GM19023 (cell line): ENCODE measurements around the gene TRIM23.
A peak's percentile ranks its signal among the peaks of the same experiment; 100 is the strongest.

Experiments used
- ATAC-seq: cut with Tn5 transposase; IDR thresholded peaks from one replicate; pipeline ENCODE4 v1.9.1; 2021; ENCODE audit warnings: mild to moderate bottlenecking, moderate library complexity; ENCODE audit not compliant: unreplicated experiment

Gene TRIM23

DNA sequence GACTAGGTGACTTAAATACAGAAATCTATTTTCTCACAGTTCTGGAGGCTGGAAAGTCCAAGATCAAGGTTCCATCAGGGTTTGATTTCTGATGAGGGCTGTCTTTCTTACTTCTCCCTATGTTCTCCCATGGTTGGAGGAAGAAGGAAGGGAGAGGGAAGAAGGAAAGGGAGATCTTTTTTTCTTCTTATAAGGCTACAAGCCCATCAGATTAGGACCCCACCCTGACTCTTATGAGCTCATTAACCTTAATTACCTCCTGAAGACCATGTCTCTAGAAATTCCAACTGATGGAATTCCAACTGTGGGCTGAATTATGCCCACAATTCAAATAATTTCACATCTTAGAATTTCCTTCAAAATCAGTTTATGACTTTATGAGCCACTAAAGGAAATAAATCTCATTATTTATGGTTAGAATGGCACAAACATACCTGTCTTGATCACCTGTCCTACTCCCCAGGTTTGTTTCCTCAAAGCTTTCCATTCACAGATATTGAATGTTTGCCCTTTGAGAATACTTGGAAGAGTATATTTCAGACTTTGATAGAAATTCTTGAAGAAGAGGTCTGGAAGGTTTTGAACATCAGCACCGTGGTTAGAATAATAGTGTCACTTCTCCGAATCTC lies 53.4 kb downstream of the TRIM23 start:
- no peak for ATAC-seq

DNA sequence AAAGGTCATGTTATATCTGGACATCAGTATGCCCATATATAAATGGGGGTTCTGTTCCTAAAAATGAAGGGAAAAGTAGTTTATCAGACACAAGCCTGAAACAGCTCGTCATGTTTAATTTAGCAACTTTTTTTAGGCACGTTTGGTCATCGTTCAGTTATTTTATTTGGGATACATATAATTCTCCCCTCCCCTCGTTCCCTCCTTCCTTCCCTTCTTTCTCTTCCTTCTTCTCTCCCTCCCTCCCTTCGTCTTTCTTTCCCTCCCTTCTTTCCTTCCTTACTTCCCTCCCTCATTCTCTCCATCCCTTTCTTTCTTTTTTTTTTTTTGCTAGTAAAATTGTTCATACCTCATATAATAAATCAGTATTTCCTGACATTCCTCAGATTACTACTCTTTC lies 57.6 kb downstream of the TRIM23 start:
- no peak for ATAC-seq

DNA sequence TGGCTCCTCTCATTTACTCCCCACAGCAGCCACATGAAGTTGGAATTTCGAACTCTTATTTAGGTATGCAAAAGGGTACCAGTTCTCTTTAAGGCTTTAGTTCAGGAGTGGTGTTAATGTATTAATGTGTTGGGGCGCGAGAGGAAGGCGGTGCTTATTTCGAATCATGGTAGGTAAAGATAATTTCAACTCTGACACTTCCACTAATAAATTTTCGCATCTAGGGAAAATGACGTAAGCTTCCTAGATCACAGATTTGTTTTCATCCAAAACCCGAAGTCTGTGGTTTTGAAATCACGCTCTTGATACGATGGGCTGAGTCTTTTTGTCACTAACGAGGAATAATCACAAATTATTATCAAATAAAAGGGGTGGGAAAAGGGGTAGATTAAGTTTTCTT lies 60.4 kb downstream of the TRIM23 start:
- ATAC-seq = no peak

DNA sequence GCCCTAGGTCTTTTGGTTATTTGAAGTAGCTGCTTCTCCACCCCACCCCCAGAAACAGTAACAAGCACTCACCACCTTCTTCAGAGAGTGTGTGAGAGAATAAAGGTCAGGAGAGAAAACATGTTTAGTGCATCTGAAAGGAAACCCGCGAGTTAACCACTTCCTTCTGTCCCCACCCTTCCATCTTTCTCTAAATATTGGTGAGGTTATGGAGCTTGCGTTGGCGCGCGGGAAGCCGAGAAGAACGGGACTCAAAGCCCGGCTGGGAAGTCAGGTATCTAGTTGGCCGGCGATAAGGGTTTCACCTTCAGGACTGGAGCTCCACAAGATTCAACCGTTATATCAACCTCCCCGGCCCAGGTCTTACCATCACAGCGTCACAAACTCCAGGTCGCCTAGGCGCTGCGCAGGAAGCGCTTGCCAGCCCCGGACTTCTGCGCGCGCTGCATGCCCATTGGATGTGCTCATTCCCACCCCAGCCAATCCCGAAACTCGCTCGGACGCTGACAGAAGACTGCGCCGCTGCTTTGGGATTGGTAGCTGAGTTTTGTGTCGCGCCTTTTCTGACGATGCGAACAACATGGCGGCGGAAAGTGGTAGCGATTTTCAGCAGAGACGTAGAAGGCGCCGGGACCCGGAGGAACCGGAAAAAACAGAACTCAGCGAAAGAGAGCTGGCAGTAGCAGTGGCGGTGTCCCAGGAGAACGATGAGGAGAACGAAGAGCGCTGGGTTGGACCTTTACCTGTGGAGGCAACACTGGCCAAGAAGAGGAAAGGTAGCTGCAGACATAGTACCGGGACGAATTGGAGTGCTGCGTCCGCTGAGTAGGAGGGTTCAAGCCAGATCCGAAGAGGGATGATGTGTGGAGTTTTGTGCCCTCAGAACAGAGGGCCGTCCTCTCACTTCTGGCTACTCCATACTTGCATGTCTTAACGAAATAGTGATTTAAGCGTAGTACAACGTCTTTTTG lies 61.1 kb downstream of the TRIM23 start, which contains the start of the genes CENPK and PPWD1:
Gene CENPK, minus strand, starts transcription at position 438 of the 971 bp plus-strand sequence. CDS start 8,261 bp downstream, outside the sequence.
Gene PPWD1, plus strand, starts transcription at position 566 of the 971 bp plus-strand sequence. Its CDS starts 15 bp downstream, at position 581.
- ATAC-seq = peak; percentile 99

DNA sequence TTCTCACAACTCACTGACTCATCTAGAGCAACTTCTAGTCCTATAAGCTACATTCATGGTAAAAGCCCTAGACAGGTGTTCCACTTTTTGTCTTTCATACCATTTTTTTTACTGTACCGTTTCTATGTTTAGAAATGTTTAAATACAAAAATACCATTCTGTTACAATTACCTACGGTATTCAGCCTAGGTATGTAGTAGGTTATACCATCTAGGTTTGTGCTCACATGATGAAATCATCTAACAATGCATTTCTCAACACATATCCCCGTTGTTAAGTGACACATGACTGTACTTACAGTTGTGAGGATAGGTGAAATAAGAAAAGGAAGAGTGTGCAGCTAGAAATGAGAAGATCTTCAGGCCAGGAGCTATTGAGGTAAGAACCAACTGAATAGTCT lies 67.4 kb downstream of the TRIM23 start:
- no peak for ATAC-seq

DNA sequence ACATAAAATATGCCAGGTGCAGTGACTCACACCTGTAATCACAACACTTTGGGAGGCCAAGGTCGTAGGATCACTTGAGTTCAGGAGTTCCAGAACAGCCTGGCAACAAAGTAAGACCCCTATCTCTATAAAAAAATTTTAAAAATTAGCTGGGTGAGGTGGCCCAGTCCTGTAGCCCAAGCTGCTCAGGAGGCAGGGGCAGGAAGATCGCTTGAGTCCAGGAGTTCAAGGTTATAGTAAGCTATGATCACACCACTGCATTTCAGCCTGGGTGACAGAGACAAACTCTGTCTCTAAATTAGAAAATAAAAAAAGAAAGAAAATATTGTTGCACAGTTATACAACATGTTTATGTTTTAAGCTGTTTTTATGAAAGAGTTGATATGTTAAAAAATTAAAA lies 68.0 kb downstream of the TRIM23 start:
- ATAC-seq = no peak

DNA sequence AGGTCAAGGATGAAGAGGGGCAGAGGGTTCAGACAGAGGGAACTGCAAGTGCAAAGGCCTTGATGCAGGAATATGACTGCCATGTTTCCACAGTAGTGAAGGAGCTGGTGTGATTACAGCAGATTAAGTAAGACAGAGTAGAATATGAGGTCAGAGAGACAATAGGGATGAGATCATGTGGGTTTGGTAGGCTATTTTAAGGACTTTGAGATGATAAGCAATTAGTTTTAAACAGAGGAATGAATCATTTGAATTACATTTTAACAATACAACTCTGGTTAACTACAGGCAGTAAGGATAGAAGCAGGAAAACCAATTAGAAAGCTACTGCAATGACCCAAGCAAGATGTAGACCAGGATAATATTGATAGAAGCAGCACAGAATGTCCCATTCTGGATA lies 68.8 kb downstream of the TRIM23 start:
- no peak for ATAC-seq

DNA sequence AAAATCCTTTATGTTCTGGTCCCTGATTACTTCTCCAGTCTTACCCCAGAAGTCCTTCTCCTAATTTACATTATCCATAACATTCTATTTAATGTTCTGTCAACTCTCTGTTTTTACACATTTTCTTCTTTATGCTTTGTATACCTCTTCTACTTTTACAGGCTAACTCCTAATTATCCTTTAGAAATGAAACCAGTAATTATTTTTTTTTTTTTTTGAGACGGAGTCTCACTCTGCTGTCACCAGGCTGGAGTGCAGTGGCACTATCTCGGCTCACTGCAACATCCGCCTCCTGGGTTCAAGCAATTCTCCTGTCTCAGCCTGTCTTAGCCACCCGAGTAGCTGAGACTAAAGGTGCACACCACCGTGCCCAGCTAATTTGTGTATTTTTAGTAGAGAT lies 70.2 kb downstream of the TRIM23 start:
- ATAC-seq = no peak

DNA sequence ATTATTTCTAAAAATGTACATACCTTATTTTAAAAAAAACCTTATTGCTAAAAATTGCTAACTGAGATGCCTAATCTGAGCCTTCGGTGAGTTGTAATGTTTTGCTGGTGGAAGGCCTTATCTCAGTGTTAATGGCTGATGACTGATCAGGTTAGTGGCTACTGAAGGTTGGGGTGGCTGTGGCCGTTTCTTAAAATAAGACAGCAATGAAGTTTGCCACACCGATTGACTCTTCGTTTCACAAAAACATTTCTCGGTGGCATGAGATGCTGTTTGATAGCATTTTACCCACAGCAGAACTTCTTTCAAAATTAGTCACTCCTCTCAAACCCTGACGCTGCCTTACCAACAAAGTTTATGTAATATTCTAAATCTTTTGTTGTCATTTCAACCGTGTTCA lies 75.9 kb downstream of the TRIM23 start:
- ATAC-seq = no peak

DNA sequence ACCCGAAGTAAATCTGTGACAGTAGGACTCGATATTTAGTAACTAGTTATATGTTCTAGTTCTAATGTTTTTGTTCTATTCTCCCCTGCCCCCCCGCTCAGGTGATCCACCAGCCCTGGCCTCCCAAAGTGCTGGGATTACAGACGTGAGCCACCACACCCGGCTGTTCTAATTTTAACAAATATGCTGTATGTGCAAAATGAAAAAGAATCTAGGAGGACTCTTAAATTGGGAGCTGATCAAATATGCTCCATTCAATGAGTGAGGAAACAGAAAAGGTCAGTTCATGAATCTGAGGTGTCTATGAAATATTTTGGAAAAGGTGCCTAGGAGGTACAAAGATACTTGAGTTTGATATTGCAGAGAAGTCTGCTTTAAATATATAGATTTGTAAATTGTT lies 78.0 kb downstream of the TRIM23 start:
- ATAC-seq = no peak

DNA sequence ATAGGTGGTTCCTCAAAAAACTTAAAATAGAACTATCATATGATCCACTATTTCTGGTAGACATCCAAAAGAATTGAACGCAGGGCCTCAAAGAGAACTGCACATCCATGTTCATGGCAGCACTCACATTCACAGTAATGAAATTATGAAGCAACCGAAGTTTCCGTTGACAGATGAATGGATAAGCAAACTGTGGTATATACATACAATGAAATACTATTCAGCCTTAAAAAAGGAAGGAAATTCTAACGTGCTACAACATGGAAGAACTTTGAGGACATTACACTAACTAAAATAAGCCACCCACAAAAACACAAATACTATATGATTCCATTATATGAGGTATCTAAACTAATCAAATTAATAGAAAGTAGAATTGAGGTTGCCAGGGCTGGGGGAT lies 79.7 kb downstream of the TRIM23 start:
- ATAC-seq = no peak

DNA sequence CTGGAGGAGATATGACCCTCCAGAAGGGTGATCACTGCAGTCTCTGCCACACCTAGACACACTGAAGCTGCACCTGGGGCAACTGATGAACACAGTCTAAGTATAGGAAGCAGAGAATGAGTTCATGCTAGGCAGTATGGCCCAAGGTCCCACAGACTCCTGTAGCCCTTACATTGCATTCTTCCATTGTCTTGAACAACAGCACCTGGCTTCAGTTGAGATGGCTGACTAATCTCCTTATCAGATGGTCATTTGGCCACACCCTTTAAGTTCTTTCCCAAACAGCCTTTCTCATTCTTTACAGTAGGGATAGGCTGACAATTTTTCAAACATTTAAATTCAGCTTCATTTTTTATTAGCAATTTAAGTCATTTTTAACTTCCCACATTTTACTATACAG lies 84.3 kb downstream of the TRIM23 start:
- no peak for ATAC-seq
